HL-60/S4 treated with retinoic acid at 250 ng/mL for 4 days and 3 days (cell line): ENCODE data around the gene PTPN1.
"Not testable (repeated sequence)": the region's sequence is repeated elsewhere in the genome, so short reads cannot be mapped to it uniquely, and the experiment has no call there.

ENCODE experiments used
- in situ Hi-C: fragments of 300-500 bp; cut with MboI; formaldehyde crosslinking; loops from 2 replicates; pipeline ENCODE4 v1.7.0; 2022; ENCODE audit warnings: low sequenced_read_pairs

Gene PTPN1

DNA sequence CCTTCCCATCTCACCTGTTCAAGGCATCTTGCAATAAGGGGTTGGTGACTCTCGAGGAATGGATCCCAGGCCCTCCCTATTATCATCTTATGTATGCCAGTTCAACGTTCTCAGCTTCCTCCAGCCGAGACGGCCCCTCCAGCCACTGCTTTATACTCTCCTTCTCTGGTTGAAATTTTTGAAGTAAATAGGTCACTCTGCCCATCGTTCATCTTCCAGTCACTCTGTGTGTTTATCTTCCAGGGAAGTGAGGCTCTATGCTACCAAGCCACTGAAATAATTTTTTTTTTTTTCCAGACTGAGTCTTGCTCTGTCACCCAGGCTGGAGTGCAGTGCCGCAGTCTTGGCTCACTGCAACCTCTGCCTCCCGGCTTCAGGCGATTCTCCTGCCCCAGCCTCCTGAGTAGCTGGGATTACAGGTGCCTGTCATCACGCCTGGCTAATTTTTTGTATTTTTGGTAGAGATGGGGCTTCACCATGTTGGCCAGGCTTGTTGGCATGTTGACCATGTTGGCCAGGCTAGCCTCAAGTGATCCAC is 17.0 kb downstream of the PTPN1 start:
- in situ Hi-C loops, result no loop called here

GRCh38 chr20:50528129-50528528 is 17.9 kb downstream of the PTPN1 start:
- in situ Hi-C loops, result no loop called here

DNA sequence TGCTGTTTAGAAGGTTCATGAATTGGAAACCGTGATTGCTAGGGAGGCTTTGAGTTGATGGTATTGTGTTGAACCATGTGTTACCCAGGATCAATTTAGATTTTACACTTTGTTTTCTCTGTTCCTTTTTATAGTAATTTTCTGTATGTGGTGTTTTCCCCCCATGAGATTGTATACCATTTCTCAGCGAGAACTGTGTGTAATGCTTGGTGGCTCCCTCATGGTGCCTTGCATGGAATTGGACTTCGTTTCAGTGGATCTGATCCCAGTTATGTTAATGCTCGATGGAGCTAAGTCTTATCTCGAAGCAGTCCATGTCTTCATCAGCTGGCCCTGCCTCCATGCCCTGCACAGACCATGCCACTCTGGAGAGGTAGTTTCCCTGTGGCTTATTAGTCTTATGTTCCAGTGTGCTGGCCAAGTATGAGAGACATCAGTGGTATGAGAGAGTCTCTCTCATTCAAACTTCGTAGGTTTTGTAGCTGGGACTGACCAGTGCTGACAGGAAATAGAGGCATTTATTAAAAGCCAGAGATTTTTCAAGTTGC is 18.7 kb downstream of the PTPN1 start:
- in situ Hi-C loops, result no loop called here

- in situ Hi-C loops, result no loop called here
Measured at GRCh38 chr20:50532221-50532620, 22.0 kb downstream of the PTPN1 start.

DNA sequence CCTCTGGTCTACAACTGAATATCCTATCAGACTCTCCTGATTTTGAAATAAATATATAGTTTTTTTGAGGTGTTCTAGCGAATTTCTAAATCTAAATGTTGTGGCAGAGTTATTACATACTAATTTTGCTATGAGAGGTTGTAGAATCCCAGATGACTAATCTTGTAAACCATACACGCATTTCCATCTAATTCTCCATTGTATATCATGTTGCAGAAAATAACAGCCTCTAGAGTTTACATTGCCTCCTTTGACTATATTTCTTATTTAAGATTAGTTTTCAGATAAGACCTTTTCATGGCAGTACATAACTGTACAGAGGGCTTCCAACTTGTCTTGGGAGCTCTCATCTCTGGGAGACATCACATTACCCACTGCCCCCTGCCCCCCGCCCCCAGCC is 22.9 kb downstream of the PTPN1 start:
- in situ Hi-C loops, result no loop called here

DNA sequence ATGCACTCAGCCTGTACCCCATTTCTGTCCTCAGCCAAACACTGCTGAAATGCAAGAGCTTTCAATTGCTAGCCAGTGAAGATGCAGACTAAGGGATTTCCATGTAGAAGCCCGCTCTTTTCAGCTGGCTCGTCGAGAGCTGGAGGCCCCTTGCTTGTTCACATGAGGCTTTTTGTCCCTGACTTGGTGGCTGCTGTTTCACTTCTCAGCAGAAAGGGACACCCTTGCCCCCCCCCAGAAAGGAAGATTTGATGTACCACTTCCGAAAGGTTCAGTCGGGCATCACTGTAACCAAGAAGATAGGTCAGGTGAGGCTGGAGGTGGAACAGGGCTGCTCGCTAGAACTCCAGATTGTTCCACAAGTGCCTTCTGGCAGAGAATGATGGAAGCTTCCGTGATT is 23.3 kb downstream of the PTPN1 start:
- in situ Hi-C loops, result no loop called here

DNA sequence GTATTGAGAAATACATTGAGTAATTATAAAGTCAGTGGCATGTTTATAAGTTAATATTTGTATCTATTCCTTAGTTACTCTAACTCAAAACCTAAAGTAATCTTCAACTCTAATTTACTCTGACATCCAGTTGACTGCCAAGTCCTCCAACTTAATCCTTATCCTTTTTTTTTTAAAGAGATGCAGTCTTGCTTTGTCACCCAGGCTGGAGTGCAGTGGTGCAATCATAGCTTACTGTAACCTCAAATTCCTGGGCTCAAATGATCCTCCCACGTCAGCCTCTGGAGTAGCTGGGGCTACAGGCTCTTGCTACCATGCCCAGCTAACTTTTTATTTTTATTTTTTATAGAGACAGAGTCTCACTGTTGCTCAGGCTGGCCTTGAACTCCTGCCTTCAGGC is 24.4 kb downstream of the PTPN1 start:
- in situ Hi-C loops, result no loop called here

- in situ Hi-C loops, result no loop called here
Measured at GRCh38 chr20:50535162-50535561, 25.0 kb downstream of the PTPN1 start.

- in situ Hi-C loops, result no loop called here
Measured at GRCh38 chr20:50536333-50536732, 26.1 kb downstream of the PTPN1 start.

- in situ Hi-C loops, result no loop called here
Measured at GRCh38 chr20:50537546-50538201, 27.5 kb downstream of the PTPN1 start.

DNA sequence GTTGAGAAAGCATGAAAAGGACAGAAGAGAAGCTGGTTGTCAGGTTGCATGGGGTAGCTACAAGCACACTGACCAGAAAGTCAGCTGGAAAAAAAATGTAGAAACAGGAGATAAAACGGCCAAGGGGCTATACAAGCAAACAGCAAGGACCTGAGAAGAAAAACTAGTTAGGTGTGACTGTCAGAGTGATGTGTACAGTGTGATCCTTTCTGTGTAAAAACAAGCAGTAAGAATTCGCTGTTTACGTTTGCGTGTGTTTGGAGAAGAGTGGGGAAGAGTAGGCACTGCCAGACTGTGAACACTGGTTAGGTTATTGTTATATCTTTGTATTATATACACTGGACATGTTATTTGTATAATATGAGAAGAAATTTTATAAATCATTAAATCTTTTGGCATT is 28.1 kb downstream of the PTPN1 start:
- in situ Hi-C loops, result no loop called here

DNA sequence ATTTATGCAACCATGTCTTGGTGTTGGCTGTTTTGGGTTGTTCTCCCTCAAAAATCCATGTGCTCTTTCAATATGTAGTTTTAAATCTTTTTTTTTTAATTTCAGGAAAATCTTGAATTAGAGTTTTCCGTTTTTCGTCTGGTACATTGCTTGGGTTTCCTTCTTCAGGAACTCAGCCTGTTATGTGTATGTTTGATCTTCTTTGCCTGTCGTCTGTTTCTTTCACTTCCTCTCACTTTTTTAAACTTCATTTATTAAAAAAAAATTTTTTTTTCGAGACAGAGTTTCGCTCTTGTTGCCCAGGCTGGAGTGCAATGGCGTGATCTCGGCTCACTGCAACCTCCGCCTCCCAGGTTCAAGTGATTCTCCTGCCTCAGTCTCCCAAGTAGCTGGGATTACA is 29.6 kb downstream of the PTPN1 start:
- in situ Hi-C loops, result not testable (repeated sequence)

DNA sequence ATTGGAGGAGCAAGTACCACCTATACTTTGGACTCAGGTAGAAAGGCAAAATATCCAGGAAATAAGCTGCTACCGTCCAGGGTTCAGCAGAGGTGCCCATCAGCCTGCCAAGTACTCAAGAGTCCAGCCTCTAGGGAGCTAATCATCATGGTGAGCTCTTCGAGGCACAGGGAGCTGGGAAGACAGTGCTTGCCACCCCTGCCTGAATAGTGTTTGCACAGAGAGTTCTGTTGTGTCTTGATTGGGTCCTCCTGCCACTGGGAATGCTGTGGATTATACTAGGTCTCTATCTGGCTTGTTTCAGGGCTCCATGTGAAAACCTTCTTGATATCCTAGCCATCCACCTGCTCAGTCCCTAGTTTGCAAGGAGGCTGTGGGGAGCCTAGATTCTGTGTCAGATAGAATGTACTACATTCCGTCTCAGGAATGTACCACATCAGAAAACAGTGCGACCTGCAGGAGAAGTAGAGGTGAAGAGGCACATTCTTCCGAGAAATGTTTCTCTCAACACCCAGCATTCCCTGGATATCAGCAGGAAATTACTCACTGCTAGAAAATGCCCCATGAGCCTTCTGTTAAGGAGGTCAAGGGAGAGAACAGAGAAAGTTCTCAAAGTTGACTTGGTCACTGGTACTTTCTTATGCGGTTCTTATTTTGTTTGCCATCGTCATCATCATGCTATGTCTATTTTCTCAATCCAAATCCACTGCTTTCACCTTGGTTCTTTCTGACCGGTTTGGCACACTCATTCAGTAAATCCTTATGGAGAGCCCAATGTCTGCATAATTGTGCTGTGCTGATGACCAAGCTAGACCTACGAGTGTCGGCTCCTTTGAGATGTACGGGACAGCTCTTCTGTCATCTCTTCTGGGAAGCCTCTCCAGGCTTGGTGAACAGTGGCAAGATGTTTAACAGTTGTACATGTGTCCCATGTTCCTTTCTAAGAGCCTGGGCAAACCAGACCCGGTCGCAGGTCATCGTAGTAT is 30.7 kb downstream of the PTPN1 start:
- in situ Hi-C loops, result no loop called here

- in situ Hi-C loops, result no loop called here
Measured at GRCh38 chr20:50541606-50542041, 31.4 kb downstream of the PTPN1 start.

DNA sequence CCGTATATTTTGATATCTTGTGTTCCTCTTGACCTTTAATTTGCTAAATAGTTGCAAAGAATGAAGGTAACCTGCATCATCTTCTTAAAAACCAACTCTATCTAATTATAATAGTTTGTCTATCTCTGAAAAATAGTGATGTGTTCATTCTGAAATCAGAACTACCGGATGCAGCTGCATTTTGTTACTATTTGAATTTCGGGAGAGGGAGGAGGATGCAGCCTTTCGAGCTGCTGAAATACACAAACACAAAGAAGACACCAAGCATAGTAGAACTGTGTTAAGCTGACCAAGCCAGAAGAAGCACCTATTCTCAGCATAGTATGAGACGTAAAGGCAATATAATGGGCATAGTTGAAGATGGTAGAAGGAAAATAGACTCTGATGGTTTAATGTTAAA is 33.1 kb downstream of the PTPN1 start:
- in situ Hi-C loops, result no loop called here

DNA sequence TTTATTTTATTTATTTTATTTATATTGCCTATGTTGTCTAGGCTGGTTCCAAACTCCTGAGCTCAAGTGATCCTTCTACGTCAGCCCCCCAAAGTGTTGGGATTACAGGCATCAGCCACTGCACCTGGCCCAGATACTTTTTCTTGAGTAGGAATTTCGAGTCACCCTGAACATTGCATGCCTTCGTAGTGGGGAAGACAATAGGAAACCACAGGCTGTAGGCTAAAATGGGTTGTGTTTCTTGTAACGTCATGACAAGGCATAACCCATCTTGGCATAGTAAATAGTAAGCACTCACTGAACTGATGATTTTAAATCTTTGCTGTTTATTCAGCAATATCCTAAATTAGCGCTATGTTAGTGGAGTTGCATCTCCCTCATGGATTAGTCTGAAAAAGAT is 34.9 kb downstream of the PTPN1 start:
- in situ Hi-C loops, result no loop called here

DNA sequence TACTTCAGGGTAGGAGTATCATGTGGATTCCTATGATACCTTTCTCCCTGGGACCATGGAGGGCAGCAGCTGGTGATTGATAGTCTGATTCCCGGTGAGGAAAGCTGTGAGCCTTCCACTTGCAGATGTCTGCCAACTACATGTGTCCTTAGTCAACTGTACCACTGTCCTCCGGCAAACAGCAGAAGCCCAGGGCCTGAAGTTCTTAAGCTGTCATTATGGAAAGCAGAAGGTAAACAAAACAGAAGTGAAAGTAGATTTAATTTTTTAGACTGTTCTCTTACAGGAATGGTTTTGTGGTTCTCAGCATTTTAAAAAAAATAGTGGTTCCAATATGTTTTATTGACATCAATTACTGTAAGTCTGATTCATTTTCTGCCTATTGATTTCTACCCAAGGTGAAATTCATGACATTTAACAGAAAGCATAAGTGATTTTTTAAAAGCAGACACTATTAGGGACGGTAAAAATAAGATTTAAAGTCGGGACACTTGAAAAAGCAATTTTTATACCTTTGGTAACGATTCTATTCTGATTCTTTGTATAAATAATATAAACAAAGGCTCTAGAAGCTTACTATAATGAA is 36.6 kb downstream of the PTPN1 start:
- in situ Hi-C loops, result no loop called here

- in situ Hi-C loops, result no loop called here
Measured at GRCh38 chr20:50547964-50548363, 37.8 kb downstream of the PTPN1 start.

- in situ Hi-C loops, result no loop called here
Measured at GRCh38 chr20:50548396-50548795, 38.2 kb downstream of the PTPN1 start.

- in situ Hi-C loops, result no loop called here
Measured at GRCh38 chr20:50550531-50550930, 40.3 kb downstream of the PTPN1 start.

- in situ Hi-C loops, result no loop called here
Measured at GRCh38 chr20:50551288-50551687, 41.1 kb downstream of the PTPN1 start.
